Thoracic aorta (tissue), 2 donors: ENCODE data around the gene SYT11. TPM values are rescaled to one million over a fixed set of nuclear protein-coding genes. Genes with fewer than 3 reads are reported as not detected.

Experiments
- ATAC-seq: fragments of 150-250 bp; one replicate; pipeline ENCODE4 v1.8.0; 2017; ENCODE audit warnings: low read depth; ENCODE audit not compliant: insufficient number of reproducible peaks, low FRiP score
- DNase-seq: peaks from one replicate; pipeline ENCODE4 v3.0.0-alpha.2; 2020; ENCODE audit warnings: low spot score
- H3K27ac ChIP-seq, 2 donors: fragments of 200-600 bp; sonication (generic); 1 replicate in 1 of 2; 2 replicates in 1 of 2; pipeline ENCODE4 v1.5.1; 2016; ENCODE audit warnings: mild to moderate bottlenecking in 2 of 2, moderate library complexity in 2 of 2
- H3K27me3 ChIP-seq: fragments of 200-600 bp; sonication (generic); replicated peaks from 2 replicates; pipeline ENCODE4 v1.6.0; 2016; ENCODE audit warnings: mild to moderate bottlenecking; ENCODE audit not compliant: insufficient read depth
- H3K36me3 ChIP-seq: fragments of 200-600 bp; sonication (generic); one replicate; pipeline ENCODE4 v1.5.1; 2016
- H3K4me1 ChIP-seq, 2 donors: fragments of 200-600 bp; sonication (generic); 1 replicate in 1 of 2; 2 replicates in 1 of 2; pipeline versions ENCODE4 v1.5.1 to v1.6.0; 2016; ENCODE audit warnings: low read depth in 2 of 2, mild to moderate bottlenecking in 1 of 2; ENCODE audit not compliant: control insufficient read depth in 1 of 2
- H3K4me3 ChIP-seq: fragments of 200-600 bp; sonication (generic); 2 replicates; pipeline ENCODE4 v1.5.1; 2016; ENCODE audit warnings: mild to moderate bottlenecking
- H3K9me3 ChIP-seq: fragments of 200-600 bp; sonication (generic); 2 replicates; pipeline ENCODE4 v1.5.1; 2016
- CTCF ChIP-seq: fragments of 200-600 bp; sonication (generic); IDR thresholded peaks from one replicate; pipeline ENCODE4 v1.5.1; 2019; ENCODE audit warnings: antibody characterized with exemption
- total RNA-seq, 2 donors: library from RNA; depleted of rRNA; stranded (reverse); fragments of >200 nt; gene quantifications; one replicate each; pipeline versions ENCODE4 v1.1.0 to v1.2.3, GENCODE V29; 2016

Gene SYT11
- total RNA-seq, result 10 to 100 TPM; 49.5 to 62.4 TPM

- TF ChIP-seq CTCF, result no peak
- Histone ChIP-seq H3K9me3 (no peaks in the 10 kb centered on the region), H3K4me1 (peaks cover 0 to 46% of the 10 kb centered on the region in 2 donors), H3K27ac (peak within 1 kb of the TSS; percentile 93 to 96), H3K27me3 (no peaks in the 10 kb centered on the region), H3K36me3 (peaks cover 3% of the 10 kb centered on the region), H3K4me3 (peak within 1 kb of the TSS; percentile 66)
- peak; percentile 88 for DNase-seq
- ATAC-seq, result peak; percentile 95
Measured at GRCh38 chr1:155859234-155859829, at the start of gene SYT11. SYT11 (plus strand) TSS chr1:155859567; CDS start chr1:155859762, 195 bp downstream.

GRCh38 chr1:155812878-155813277, 46.5 kb upstream of the SYT11 start:
- Histone ChIP-seq H3K27me3 (no peaks in the 10 kb centered on the region), H3K4me1 (no peaks in the 10 kb centered on the region), H3K4me3 (no peak overlapping the region), H3K36me3 (peaks cover 20% of the 10 kb centered on the region), H3K27ac (no peak overlapping the region), H3K9me3 (no peaks in the 10 kb centered on the region)
- DNase-seq (no peak), ATAC-seq (no peak)
- TF ChIP-seq CTCF, result no peak

- ATAC-seq (no peak), DNase-seq (no peak)
- no peak for TF ChIP-seq CTCF
- no peaks in the 10 kb centered on the region for H3K9me3 ChIP-seq
- peaks cover 23% of the 10 kb centered on the region for H3K36me3 ChIP-seq
- H3K4me1 ChIP-seq, result no peaks in the 10 kb centered on the region
- H3K27me3 ChIP-seq, result no peaks in the 10 kb centered on the region
- no peak overlapping the region for H3K4me3 ChIP-seq
- H3K27ac ChIP-seq, result no peak overlapping the region
Measured at GRCh38 chr1:155813672-155814071, 45.7 kb upstream of the SYT11 start.

GRCh38 chr1:155816351-155816750, 43.0 kb upstream of the SYT11 start:
- H3K4me3 ChIP-seq, result no peak overlapping the region
- ATAC-seq (no peak), DNase-seq (no peak)
- H3K27ac ChIP-seq, result no peak overlapping the region
- no peaks in the 10 kb centered on the region for H3K9me3 ChIP-seq
- peaks cover 42% of the 10 kb centered on the region for H3K36me3 ChIP-seq
- no peaks in the 10 kb centered on the region for H3K4me1 ChIP-seq
- TF ChIP-seq CTCF, result no peak
- no peaks in the 10 kb centered on the region for H3K27me3 ChIP-seq

- DNase-seq (no peak), ATAC-seq (no peak)
- no peak overlapping the region for H3K4me3 ChIP-seq
- peaks cover 11% of the 10 kb centered on the region for H3K36me3 ChIP-seq
- no peaks in the 10 kb centered on the region for H3K27me3 ChIP-seq
- no peaks in the 10 kb centered on the region for H3K9me3 ChIP-seq
- H3K4me1 ChIP-seq, result no peaks in the 10 kb centered on the region
- no peak for TF ChIP-seq CTCF
- H3K27ac ChIP-seq, result no peak overlapping the region
Measured at GRCh38 chr1:155827450-155827849, 31.9 kb upstream of the SYT11 start.
